Smooth muscle cell (in vitro differentiated cells): ENCODE measurements around the gene NXPH4. TPM values are rescaled to one million over a fixed set of nuclear protein-coding genes. Genes with fewer than 3 reads are reported as not detected.

ENCODE experiments used
- DNase-seq: peaks from one replicate; lab custom pipeline; 2025; ENCODE audit not compliant: unreplicated experiment; lab: John Stamatoyannopoulos, UW
- H2AFZ ChIP-seq: fragments of 200-600 bp; sonication (generic); 2 replicates; pipeline ENCODE4 v1.6.0; 2016; ENCODE audit warnings: antibody characterized with exemption, low read depth, mild to moderate bottlenecking
- H3F3A ChIP-seq: fragments of 200-600 bp; sonication (generic); 2 replicates; pipeline ENCODE4 v1.6.0; 2017; ENCODE audit warnings: antibody characterized with exemption, low read depth
- H3K27ac ChIP-seq: fragments of 200-600 bp; sonication (generic); 2 replicates; pipeline ENCODE4 v1.5.1; 2016; ENCODE audit warnings: low read depth, mild to moderate bottlenecking
- H3K27me3 ChIP-seq: fragments of 200-600 bp; sonication (generic); 2 replicates; pipeline ENCODE4 v1.6.1; 2016; ENCODE audit warnings: low read depth, mild to moderate bottlenecking
- H3K36me3 ChIP-seq: fragments of 200-600 bp; sonication (generic); 2 replicates; pipeline ENCODE4 v1.5.1; 2016; ENCODE audit warnings: low read depth
- H3K4me1 ChIP-seq: fragments of 200-600 bp; sonication (generic); 2 replicates; pipeline ENCODE4 v1.5.1; 2016; ENCODE audit warnings: low read depth
- H3K4me2 ChIP-seq: fragments of 200-600 bp; sonication (generic); 2 replicates; pipeline ENCODE4 v1.6.0; 2016; ENCODE audit warnings: mild to moderate bottlenecking
- H3K4me3 ChIP-seq: fragments of 200-600 bp; sonication (generic); 2 replicates; pipeline ENCODE4 v1.5.1; 2016; ENCODE audit warnings: mild to moderate bottlenecking
- H3K79me2 ChIP-seq: fragments of 200-600 bp; sonication (generic); 2 replicates; pipeline ENCODE4 v1.6.0; 2016; ENCODE audit warnings: low read depth, mild to moderate bottlenecking
- H3K9ac ChIP-seq: fragments of 200-600 bp; sonication (generic); 2 replicates; pipeline ENCODE4 v1.6.0; 2016; ENCODE audit warnings: low read depth
- H3K9me3 ChIP-seq: fragments of 200-600 bp; sonication (generic); replicated peaks from 2 replicates; pipeline ENCODE4 v1.5.1; 2016; ENCODE audit warnings: low read depth
- H4K20me1 ChIP-seq: fragments of 200-600 bp; sonication (generic); 2 replicates; pipeline ENCODE4 v1.6.0; 2016; ENCODE audit warnings: low read depth
- WGBS: methylation state at CpG from one replicate; pipeline ENCODE4 v1.1.7; 2016; ENCODE audit warnings: low lambda C conversion rate; 5-methylcytosine and 5-hydroxymethylcytosine counted together
- polyA plus RNA-seq: library from polyadenylated mRNA; unstranded; fragments of >200 nt; fragmentation: Nextera tagmentation; extraction: Ambion mirVana; gene quantifications from 2 replicates; pipeline ENCODE4 v1.2.1, GENCODE V29; 2016
- total RNA-seq: library from RNA; depleted of rRNA; stranded (reverse); fragments of >200 nt; gene quantifications from 2 replicates; pipeline ENCODE4 v1.2.3, GENCODE V29; 2014
- TF ChIP-seq, protein P1 (sequence below): fragments of 200-600 bp; sonication (generic); IDR thresholded peaks from 2 replicates; pipeline ENCODE4 v1.5.1; 2017; ENCODE audit warnings: borderline replicate concordance, mild to moderate bottlenecking, antibody characterized with exemption; ENCODE audit not compliant: insufficient read depth, poor library complexity, severe bottlenecking

The NXPH4 gene
- total and polyA plus RNA-seq, 2 experiments from 2014 or later: 3.9 to 10.7 TPM

DNA sequence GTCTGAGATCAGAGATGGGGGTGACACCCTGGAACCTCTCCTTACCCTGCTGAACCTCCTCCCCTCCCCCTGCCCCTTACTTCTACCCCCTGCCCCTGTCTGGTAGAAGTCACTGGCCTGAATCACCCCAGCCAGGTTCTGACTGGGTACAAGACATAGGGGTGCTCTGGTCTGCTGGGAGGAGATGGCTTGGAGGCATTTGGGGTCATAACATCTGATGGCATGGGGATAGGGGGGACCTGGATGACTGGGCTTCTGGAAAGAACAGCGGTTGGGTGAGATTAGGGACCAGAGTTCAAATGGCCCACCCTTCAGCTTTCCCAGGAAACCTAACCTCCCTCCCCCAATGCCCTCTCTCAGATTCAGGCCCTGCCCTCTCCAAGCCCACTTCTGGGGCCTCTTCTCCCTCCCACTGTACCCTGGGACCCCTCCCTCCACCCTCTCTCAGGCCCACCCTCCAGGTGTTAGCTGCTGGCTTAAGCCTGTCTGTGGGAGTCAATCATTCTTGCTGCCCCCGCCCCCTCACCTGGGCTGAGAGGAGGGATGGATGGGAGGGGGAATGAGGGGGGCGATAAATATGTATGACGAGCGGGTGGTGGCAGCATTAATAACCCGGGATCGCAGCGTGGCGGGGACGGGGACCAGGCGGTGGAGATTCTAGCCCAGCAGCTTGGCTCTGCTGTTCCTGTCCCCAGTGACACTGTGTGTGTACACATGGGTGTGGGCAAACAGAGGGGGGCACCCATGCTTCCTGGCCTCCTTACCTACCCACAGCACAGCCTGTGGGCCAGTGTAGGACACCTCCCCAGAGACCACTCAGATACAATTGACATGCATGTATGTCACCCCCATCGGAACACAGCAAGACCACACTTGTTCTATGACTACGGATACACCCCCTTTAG, 5.9 kb downstream of the NXPH4 start:
- H3K4me3 ChIP-seq: no peak overlapping the region
- no peak overlapping the region for H3K27ac ChIP-seq
- no peak overlapping the region for H3K4me2 ChIP-seq
- no peaks in the 10 kb centered on the region for H3K9me3 ChIP-seq
- peaks cover 85% of the 10 kb centered on the region for H3K27me3 ChIP-seq
- TF ChIP-seq, protein P1, sequence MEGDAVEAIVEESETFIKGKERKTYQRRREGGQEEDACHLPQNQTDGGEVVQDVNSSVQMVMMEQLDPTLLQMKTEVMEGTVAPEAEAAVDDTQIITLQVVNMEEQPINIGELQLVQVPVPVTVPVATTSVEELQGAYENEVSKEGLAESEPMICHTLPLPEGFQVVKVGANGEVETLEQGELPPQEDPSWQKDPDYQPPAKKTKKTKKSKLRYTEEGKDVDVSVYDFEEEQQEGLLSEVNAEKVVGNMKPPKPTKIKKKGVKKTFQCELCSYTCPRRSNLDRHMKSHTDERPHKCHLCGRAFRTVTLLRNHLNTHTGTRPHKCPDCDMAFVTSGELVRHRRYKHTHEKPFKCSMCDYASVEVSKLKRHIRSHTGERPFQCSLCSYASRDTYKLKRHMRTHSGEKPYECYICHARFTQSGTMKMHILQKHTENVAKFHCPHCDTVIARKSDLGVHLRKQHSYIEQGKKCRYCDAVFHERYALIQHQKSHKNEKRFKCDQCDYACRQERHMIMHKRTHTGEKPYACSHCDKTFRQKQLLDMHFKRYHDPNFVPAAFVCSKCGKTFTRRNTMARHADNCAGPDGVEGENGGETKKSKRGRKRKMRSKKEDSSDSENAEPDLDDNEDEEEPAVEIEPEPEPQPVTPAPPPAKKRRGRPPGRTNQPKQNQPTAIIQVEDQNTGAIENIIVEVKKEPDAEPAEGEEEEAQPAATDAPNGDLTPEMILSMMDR: no peak
- H4K20me1 ChIP-seq: peaks cover 5% of the 10 kb centered on the region
- no peak overlapping the region for H3K9ac ChIP-seq
- H3K79me2 ChIP-seq: no peaks in the 10 kb centered on the region
- H3F3A ChIP-seq: peaks cover 4% of the 10 kb centered on the region
- no peaks in the 10 kb centered on the region for H3K36me3 ChIP-seq
- 78% methylated on average over 11 of the region's 13 CpGs for WGBS
- DNase-seq: no peak
- H3K4me1 ChIP-seq: peaks cover 38% of the 10 kb centered on the region
- no peak overlapping the region for H2AFZ ChIP-seq

DNA sequence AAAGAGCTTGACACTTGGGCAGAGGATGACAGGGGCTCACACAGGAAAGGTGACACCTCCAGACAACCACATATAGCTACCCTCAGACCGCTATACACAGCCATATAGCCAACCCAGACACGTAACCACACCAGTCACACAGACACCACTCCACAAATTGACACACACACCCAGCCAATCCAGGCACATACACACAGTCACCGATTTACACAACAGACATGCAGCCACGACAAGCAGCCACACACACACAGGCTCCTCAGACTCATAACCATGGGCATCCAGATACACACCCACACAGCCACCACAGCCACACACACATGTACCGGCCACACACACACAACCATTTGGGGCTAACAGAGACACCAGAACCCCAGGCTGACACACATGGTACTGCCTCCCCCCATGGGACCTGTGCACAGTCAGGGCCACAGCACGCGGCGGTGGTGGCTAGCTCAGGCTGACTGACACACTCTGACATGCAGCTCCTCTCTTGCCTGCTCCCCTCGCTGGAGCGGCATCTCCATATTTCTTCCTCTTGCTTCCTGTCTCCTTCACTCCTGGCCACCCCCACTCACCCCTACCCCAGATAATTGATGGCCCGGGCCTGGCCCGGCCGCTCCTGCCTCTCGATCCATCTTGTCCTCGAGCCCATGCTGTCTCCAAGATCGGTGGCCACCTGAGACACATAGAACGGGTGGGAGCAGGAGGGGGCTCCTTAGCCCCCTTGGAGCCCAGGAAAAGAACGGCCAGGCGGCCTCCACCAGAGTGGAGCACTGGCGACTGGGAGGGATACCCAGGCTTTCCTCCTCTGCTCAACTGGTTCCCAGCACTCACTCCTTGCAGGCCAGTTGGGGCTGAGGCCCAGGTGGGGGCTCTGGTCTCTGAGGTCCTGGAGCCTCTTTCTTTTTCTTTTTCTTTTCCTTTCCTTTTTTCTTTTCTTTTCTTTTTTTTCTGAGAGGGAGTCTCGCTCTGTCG, 6.9 kb downstream of the NXPH4 start:
- H3K36me3 ChIP-seq: no peaks in the 10 kb centered on the region
- H3K27me3 ChIP-seq: peaks cover 75% of the 10 kb centered on the region
- H3K9ac ChIP-seq: no peak overlapping the region
- no peak for DNase-seq
- H3K4me3 ChIP-seq: no peak overlapping the region
- H3F3A ChIP-seq: peaks cover 4% of the 10 kb centered on the region
- WGBS: 81% methylated on average over 21 of the region's 22 CpGs
- no peak overlapping the region for H3K27ac ChIP-seq
- H4K20me1 ChIP-seq: no peaks in the 10 kb centered on the region
- H3K9me3 ChIP-seq: no peaks in the 10 kb centered on the region
- H2AFZ ChIP-seq: no peak overlapping the region
- H3K79me2 ChIP-seq: no peaks in the 10 kb centered on the region
- TF ChIP-seq, protein P1: no peak
- H3K4me1 ChIP-seq: peaks cover 37% of the 10 kb centered on the region
- H3K4me2 ChIP-seq: no peak overlapping the region

DNA sequence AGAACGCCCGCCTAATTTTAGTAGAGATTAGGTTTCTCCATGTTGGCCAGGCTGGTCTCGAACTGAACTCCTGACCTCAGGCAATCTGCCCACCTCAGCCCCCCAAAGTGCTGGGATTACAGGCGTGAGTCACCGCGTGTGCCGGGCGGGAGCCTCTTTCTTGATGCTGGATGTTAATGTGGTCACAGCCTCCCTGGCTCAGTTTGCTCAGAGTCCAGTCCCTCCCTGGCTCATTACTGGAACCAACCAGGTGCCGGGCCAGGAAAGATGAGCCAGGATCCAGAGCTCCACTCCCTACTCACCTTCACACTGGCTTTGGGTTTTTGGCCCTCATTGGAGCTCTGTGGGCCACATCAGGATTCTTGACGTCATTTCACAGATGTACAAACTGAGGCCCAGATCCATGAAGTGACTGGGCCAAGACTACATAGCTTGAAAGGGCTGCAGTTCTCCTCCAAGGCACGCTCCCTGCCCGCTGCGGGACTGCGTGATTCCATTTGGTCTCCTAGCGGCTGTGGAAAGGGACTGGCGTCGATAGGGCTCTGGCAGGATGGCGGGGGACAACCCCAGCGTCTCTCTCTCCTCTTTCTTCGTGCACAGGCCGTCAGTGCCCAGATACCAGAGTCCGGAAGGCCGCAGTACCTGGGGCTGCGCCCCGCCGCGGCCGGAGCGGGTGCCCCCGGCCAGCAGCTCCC, 7.8 kb downstream of the NXPH4 start:
- Histone ChIP-seq H3K27me3 (peaks cover 66% of the 10 kb centered on the region), H4K20me1 (no peaks in the 10 kb centered on the region), H3K4me1 (peaks cover 41% of the 10 kb centered on the region), H3K36me3 (no peaks in the 10 kb centered on the region), H3K4me3 (no peak overlapping the region), H3K9me3 (no peaks in the 10 kb centered on the region), H3K4me2 (no peak overlapping the region), H3K9ac (no peak overlapping the region), H3F3A (peaks cover 4% of the 10 kb centered on the region), H3K27ac (no peak overlapping the region), H2AFZ (no peak overlapping the region), H3K79me2 (no peaks in the 10 kb centered on the region)
- 54% methylated on average over 30 of the region's 30 CpGs for WGBS
- no peak for DNase-seq
- TF ChIP-seq, protein P1: no peak
